ENCODE results near the gene LANCL2.
"Not testable (repeated sequence)": the region's sequence is repeated elsewhere in the genome, so short reads cannot be mapped to it uniquely, and the experiment has no call there.

Gene LANCL2

DNA sequence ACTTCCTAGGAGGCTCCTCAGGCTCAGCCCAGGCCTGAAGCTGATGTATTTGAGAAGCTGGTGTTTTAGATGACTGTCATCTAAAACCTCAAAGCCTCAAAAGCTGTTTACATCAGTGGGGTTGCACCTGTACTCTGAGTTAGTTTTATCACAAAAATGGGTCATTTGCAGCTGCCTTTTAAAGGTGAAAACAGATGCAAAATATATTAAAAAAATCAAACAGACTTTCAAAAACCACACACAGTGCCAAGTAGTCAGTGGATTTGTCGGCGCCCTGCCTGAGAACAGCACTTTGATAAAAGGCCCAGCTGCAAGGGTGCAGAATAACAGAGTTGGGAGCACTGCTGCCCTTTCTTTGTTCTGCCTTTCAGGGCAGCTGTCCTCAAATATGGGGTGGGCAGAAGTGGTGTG lies 104.1 kb downstream of the LANCL2 start:
- no peak for DNase-seq (ENCODE audit: low read depth, low spot score)

DNA sequence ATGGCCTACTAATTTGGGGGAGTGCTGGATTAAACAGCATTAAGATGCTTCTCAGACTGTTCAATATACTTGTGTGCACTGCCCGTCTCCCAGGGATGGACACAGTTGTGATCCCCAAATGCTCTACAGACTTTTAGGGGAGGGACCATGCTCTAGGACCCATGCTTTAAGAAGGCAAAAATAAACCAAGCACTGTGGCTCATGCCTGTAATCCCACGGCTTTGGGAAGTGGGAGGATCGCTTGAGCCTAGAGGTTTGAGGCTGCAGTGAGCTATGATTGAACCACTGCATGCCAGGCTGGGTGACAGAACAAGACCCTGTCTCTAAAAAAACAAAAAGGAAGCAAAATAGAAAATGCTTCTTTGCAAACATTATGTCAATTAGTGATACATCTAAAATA lies 104.6 kb downstream of the LANCL2 start:
- DNase-seq (ENCODE audit: low read depth, low spot score) = no peak

DNA sequence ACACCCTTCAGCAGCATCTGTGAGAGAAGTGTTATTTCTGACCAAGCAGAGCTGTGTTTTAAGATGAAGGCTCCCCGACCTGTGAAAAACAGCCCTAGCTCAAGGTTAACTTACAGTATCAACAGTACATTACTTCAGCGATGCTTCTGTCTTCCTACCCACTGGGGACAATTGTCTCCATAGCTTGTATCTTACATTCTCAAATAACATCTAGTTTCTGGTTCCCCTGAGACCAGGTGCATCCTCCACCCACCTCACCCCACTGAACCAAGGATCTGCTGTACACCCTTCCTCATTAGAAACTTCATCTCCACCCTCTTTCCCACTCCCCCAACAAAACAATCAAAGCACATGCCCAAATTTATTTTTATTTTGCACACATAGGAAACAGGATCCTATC lies 105.1 kb downstream of the LANCL2 start:
- no peak for DNase-seq (ENCODE audit: low read depth, low spot score)

DNA sequence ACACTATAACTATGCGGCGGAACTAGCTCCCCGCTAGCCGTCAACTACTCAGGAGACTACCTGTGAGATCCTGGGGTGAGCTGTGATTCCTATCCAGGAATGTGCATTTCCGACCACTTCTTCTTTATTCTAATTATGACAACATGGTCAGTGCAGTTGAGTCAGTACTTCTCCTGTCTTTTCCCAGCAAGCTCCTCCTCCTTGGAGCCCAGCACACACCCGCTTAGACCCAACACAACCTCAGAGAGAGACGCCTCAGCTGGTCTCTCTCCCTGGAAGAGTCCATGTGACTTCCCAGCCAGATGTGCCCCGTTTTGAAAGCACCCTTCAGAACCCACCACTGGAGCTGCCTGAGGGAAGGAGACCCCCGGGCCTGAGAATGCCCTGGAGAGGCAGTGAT lies 106.5 kb downstream of the LANCL2 start:
- DNase-seq (ENCODE audit: low read depth, low spot score) = not testable (repeated sequence)

DNA sequence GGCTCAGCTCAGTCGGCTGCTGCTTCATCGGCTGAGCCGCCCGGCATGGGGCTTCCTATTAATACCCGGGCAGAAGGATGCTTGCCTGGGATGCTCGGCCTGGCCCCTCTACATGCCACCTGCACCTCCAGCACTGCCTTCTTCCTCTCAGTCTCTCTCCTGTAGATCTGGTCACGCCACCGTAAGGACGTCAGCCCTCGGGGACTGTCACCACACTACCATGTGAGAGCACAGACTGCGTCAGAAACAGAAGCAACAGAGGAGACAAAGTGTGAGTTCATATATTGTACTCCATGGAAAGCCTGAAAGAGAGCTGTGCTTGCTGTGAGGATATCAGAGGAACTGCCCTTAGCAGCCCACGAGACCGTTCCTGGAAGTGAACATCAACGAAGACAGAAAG lies 107.3 kb downstream of the LANCL2 start:
- not testable (repeated sequence) for DNase-seq (ENCODE audit: low read depth, low spot score)

DNA sequence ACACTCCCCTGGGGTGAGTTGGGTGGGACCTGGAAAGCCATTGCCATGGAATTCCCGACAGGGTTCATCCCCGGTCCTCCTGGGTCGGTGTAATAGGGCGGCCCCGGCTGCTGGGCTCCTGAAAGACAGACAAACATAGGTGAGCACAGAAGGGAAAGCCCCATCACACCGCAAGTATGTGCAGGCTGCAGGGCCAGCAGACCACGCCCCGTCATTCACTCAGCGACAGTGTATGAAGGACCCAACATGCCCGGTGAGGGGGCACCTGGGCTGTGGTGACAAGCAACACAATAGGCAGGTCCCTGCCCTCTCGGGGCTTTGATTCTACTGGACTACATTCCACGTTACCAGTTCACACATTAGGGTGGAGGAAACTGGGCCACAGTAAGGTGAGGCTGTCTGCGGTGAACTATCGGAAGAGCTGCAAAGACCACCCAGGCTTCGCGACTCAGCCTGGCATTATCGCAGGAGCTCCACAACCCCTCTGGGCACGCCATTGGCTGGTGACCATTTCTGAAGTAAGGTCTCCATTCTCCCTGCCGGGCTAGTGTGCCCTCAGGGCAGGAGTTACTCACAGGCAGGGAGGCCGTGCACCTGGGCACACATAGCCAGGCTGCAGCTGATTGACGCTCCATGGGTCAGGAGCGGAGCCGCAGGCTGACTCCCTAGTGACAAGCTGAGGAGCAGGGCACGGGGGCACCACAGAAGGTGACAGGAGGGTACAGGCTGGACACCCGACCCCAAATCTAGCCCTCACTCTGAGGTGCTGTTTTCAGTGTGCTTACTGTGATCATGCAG lies 108.0 kb downstream of the LANCL2 start:
- no peak for DNase-seq (ENCODE audit: low read depth, low spot score)

DNA sequence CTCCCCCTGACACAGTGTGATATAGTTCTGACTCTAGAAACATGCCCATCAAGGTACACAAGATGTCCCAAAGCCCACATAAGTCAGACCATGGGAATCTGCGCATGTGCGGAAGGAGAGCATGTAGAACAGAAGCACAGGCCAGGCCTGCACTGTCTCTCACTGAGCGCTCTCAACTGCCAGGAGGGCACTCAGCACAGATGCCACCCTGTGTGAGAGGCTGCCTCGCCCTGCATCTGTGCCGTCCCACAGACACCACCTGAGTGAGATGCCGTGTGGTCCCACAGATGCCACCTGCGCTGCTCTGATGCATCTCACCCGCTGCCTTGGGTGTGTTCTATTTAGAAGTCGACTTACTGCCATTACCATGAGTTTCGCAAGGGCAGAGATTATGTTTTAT lies 108.8 kb downstream of the LANCL2 start:
- no peak for DNase-seq (ENCODE audit: low read depth, low spot score)

DNA sequence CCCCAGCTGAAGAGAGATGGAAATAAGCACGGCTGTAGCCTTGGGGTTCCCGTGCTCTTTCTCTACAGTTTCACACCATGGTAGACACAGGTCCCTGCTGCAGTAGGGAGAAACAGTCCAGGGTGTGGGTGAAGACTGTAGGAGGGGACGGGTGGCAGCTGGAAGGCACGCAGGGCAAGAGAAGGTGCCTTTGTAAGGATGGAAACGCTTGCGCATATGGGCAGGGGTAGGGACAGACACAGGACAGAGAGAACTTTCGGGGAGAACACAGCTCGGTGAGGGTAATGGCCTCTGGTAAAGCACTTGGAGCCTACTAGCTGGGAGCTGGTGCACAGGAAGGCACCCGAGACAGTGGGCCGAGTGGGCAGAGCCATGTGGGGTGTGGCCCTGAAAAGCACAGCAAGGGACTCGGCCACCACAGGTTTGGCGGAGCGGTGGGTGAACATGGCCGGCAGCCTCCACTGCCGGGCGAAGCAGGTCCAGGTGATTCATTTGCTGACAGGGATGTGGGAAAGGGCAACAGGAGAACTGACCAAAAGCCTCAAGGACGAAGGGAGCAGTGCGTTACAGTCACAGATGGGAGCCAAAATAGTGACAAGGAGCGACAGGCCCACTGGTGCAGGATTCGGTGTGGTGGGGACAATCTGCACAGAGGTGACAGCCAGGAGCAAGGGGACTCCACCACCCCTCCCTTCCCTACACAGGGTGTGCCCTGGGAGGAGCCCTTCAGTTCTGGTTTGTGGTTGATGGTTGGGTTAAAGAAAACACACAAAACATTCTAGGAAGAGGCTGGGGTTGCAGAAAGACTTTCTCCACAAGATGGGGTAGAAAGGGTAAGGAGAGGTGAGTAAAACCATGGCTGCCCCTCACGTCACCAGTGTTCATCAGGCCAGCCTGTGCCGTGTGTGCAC lies 110.1 kb downstream of the LANCL2 start:
- no peak for DNase-seq (ENCODE audit: low read depth, low spot score)

DNA sequence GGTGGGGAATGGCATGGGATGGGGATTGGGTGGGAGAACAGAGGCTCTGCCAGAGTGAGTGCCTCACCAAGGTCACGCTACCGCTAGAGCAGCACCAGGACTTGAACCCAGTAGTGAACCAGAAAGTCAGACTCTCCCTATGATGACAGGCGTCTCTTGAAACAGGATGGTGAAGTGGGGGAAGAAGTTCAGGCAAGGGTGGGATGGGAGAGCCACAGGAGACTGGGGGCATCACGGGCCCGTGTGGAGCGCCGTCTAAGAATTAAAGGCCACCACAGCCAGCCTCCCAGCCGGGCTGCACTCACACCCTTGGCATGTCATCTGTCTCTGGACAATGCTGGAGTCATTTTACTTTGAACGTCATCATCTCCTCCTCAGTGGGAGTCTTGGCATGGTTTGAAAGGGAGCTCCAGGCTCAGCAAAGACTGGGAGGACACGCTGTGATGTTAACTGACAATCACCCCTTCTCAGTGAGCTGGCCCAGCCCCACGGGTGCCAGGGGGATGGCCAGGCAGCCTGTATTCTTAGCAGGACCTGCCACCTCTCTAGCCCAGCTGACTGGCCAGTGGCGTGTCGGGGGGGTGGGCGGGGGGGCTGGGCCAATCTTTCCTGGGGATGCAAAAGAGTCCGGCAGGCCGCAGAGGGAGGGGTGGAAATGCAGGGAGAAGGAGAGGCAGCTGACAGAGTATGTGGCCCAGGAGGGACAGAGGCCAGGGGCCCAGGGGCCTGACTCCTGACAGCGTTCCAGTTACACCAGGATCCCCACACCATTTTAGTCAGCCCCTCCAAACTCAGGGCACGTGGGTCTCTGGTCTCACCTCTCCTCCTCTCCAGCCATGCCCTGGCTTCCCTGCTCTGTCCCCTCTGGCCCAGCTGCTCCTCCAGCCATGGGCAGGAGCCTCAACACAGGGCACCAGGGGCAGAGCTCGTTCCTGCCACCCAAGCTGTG lies 111.0 kb downstream of the LANCL2 start:
- DNase-seq (ENCODE audit: low read depth, low spot score) = no peak

DNA sequence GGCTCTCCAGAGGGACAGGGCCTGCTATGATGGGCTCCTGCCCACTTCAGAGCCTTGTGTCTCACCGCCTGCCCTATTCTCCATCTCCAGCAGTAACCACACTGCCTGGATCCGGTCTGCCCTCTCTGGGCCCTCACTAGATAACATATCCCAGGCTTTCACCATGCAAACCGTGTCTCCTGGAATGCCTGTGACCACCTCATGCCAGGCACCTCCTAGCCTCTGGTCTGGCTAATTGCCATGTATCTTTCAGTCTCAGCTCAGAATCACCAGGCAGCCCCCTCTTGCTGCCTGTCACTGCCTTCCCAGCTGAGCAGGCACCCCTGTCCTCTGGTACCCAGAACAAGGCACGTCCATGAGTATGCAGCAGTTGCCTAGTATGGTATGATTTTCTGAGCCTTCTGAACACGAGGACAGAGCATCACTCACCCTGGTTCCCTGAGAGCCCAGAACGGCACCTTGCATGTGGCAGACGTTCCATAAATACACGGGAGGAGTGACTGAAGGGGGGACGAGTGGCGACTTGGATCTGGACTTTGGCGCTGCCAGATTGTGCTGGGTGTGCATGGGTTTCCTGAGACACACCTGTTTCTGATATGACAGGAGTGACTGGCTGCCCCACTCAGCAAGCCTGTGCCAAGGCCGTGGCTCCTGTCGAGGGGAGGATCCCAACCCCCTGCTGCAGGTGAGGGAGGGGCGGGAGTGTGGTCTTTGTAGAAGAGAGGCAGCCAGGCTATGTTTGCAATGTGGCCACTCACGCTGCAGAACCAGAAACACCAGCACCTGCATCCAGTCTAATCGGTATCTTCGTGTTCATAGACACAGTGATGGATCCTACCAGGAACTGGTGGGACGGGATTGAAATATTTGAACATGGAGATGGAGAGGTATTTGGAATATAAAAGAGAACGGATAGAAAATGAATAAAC lies 112.0 kb downstream of the LANCL2 start:
- DNase-seq (ENCODE audit: low read depth, low spot score) = no peak

DNA sequence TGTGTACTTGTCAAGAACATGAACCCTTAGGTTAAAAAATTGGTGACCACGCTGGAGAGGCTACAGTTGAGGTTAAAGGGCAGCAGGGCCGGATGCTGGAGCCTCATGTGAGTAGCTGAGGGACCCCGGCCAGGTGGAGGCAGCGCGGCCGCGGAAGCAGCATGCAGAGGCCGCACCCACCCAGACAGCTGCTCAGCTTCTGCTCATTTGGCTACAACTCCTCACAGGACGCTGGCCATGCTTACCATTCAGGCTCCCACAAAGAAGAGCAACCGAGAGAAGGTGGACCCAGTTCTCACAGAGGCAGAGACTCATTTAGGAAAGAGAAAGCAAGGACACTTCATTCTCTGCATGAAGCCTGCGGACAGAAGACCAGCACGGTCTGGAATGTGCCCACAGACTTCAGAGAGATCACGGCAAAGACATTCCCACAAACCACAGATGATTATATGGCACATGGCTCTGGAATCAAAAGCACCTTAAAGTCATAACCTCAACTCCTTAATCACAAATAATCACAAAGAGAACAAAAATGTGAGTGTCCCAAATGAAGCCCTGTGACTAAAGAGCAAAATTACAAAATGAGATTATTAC lies 112.7 kb downstream of the LANCL2 start:
- no peak for DNase-seq (ENCODE audit: low read depth, low spot score)

DNA sequence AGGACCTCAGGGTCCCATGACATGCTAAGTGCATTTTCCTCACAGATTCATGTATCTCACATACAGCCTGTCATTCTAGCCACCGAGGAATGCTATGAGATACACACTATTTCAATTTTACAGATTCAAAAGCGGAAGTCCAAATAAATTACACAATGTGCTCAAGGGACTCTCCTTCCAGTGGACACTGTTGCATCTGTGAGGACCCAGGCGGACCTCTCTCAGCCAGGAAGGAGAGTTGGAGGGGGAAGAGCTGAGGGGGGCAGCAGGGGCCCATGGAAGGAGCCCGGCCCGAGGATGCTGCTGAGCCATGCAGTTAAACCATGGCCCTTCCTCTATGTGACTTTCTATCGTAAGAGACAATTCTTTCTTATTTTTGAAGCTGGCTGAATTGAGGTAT lies 113.6 kb downstream of the LANCL2 start:
- no peak for DNase-seq (ENCODE audit: low read depth, low spot score)

DNA sequence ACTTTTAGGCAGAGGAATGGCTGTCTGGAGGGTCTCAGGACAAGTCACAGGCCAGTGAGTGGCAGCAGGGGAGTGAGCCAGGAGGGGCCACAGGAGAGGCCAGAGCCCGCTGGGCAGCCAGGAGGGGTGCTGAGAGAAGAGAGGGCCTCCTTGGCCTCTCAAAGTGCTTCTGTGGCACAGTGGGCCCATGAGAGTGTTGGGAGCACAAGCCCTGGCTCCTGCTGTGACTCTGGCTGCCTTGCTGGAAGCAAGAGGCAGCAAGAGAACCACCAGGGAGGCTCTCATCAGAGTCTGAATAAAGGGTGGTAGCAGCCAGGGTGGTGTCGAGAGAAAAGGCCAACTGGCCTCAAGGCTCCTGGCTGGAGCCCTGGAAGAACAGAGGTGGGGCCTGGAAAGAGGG lies 116.0 kb downstream of the LANCL2 start:
- no peak for DNase-seq (ENCODE audit: low read depth, low spot score)

DNA sequence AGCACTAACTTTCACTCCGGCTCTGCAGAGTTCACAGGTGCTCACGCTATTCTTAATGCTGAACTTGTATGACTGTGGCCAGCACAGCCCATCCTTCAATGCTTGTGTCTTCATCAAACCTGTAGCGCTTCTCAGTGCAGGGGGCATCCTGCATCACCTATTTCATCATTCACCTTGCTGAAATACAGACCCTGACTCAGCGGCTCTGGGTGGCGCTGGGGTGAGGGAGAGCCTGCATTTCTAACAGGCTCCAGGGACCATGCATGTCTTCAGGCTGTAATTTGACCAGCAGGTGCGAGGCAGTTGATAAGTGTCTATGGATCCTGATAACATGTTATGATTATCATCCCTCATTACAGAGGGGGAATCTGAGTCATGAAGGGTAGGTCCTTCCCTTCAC lies 117.9 kb downstream of the LANCL2 start:
- no peak for DNase-seq (ENCODE audit: low read depth, low spot score)
